HG03378 (cell line): ENCODE measurements around the gene AKNA.

Experiments
- ATAC-seq: cut with Tn5 transposase; IDR thresholded peaks from one replicate; pipeline ENCODE4 v1.9.1; 2021; ENCODE audit warnings: mild to moderate bottlenecking, moderate library complexity; ENCODE audit not compliant: unreplicated experiment

Gene AKNA, protein sequence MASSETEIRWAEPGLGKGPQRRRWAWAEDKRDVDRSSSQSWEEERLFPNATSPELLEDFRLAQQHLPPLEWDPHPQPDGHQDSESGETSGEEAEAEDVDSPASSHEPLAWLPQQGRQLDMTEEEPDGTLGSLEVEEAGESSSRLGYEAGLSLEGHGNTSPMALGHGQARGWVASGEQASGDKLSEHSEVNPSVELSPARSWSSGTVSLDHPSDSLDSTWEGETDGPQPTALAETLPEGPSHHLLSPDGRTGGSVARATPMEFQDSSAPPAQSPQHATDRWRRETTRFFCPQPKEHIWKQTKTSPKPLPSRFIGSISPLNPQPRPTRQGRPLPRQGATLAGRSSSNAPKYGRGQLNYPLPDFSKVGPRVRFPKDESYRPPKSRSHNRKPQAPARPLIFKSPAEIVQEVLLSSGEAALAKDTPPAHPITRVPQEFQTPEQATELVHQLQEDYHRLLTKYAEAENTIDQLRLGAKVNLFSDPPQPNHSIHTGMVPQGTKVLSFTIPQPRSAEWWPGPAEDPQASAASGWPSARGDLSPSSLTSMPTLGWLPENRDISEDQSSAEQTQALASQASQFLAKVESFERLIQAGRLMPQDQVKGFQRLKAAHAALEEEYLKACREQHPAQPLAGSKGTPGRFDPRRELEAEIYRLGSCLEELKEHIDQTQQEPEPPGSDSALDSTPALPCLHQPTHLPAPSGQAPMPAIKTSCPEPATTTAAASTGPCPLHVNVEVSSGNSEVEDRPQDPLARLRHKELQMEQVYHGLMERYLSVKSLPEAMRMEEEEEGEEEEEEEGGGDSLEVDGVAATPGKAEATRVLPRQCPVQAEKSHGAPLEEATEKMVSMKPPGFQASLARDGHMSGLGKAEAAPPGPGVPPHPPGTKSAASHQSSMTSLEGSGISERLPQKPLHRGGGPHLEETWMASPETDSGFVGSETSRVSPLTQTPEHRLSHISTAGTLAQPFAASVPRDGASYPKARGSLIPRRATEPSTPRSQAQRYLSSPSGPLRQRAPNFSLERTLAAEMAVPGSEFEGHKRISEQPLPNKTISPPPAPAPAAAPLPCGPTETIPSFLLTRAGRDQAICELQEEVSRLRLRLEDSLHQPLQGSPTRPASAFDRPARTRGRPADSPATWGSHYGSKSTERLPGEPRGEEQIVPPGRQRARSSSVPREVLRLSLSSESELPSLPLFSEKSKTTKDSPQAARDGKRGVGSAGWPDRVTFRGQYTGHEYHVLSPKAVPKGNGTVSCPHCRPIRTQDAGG (N-terminal part only)

DNA sequence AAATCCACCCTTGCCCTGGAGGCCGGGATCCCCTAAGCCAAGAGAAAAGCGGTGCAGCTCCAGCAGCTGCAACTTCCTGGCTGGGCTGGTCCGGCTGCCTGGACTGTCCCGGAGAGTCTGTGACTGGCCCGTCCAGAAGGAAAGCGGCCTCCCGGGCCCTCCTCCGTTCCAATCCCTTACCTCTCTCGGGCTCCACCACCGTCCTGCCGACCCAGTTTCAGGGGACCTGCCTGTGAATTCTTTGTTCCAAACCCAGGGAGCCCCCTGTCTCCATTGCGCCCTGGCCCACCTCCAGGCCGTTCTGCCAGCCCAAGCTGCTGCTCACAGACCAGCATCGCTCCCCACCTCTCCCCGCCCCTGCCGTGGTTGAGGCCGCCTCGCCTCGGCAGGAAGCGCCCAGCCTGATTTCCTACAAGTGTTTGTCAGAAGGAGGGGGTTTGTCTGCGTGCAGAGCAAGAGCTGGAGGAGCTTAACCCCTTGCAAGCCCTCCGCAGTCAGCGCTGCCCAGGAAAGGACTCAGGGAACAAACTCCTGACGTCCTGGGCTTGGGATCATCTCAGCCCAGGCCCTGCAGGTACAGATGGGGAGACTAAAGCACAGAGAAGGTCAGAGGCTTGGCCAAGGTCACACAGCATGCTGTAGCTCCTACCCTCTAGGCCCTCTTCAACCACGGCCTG is at the start of gene AKNA:
Gene AKNA (minus strand): TSS at position 303 of the 677 bp plus-strand sequence. CDS start 6,649 bp downstream, outside the sequence.
- no peak for ATAC-seq

- no peak for ATAC-seq
Observed at GRCh38 chr9:114437401-114437893, 49.7 kb upstream of the AKNA start.

GRCh38 chr9:114434878-114435311 is 47.1 kb upstream of the AKNA start:
- ATAC-seq: no peak

GRCh38 chr9:114433720-114434255 is 46.0 kb upstream of the AKNA start:
- no peak for ATAC-seq

GRCh38 chr9:114433086-114433485 is 45.3 kb upstream of the AKNA start:
- no peak for ATAC-seq

- ATAC-seq: no peak
Observed at GRCh38 chr9:114432323-114433067, 44.7 kb upstream of the AKNA start.

GRCh38 chr9:114431770-114432169 is 44.0 kb upstream of the AKNA start:
- no peak for ATAC-seq

GRCh38 chr9:114431003-114431402 is 43.2 kb upstream of the AKNA start:
- ATAC-seq: no peak

DNA sequence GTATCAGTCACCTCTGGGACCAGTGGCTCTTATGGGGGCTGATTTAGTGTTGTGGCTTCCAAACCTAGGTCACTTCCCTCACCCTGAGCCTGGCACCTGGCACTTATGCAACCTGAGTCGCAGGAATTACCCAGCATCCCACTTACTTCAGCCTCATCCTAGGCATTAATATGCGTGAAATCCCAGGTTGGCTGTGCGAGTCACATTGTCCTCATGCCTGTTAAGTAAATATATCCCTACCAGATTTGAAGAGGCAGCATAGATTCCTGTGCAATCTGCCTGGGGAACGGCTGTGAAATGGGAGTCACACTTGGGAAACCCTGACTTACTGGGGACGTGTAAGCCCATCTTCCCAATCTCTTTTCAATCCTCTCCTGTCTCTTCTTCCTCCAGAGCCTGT is 42.7 kb upstream of the AKNA start:
- ATAC-seq: no peak

- no peak for ATAC-seq
Observed at GRCh38 chr9:114429488-114429887, 41.7 kb upstream of the AKNA start.

DNA sequence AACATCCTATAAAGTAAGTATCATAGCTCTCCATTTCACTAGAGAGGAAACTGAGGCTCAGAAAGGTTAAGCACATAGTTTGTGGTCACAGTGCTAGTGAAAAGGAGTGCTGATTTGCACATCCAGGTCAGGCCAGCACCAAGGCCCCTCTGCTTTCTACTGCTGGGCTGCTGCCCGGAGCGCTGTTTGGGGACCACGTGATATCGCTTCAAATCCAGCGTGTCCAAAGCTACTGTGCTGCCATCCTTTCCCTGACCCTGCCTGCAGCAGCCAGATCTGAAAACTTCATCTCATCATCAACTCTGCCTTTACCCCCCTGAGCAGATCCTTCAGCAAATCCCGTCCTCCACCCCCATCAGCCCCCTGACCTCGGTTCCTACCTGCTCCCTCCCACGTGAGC is 40.7 kb upstream of the AKNA start:
- ATAC-seq: no peak

DNA sequence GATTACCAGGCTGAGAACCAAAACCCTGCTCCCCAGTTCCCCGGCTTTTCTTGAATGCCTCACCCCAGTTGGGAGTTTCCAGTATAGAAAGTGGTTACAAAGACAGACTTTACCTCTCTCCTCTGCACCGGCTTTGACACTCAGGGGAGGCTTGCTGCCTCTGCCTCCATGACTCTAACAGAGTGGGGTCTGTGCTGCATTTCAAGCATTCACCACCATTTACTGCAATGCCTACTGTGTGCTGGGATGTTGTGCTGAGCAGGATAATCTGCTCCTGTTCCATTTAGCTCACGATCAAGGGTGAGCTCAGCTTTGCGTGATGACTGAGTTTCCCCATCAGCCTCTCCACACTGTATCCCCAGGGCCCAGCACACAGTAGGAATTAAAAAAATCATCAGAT is 39.9 kb upstream of the AKNA start:
- no peak for ATAC-seq

DNA sequence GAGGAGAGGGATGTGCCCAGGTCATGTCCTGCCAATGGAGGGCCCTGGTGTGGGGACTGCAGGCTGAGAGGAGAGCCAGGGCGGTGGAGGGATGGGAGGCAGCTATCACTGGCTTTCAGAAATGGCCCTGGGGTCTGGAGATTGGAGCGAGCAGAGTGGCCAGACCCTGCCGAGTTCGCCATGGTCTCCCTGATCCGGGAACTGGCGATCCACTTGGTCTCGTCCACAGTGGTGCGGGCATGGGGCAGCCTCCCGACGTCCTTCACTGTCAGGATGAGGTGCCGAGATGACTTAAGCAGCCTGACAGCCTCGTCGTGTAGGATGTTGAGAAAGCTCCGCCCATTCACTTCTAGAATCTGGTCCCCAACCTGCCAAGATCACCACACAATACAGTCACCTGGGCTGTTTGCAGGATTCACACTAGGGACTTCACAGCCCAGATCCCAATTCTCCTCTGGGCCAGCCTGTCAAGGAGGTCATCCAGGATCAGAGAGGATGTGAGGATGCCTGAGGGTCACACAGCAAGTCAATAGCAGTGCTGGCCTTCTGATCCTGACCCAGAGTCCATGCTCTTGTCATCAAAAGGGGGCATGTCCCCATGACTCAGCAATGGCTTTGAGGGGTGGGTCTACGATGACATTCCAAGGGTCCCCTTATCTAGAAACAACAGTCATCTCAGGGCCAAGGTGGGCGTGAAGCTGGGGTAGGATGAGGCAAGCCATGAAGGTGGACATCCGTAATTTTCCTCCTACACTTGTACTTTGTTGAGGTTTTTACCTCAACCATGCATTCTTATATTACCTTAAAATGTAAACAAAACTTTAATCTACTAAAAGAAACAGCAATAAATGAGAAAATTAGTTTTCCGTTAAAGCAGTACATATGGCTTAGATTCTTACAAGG is 38.5 kb upstream of the AKNA start:
- no peak for ATAC-seq

DNA sequence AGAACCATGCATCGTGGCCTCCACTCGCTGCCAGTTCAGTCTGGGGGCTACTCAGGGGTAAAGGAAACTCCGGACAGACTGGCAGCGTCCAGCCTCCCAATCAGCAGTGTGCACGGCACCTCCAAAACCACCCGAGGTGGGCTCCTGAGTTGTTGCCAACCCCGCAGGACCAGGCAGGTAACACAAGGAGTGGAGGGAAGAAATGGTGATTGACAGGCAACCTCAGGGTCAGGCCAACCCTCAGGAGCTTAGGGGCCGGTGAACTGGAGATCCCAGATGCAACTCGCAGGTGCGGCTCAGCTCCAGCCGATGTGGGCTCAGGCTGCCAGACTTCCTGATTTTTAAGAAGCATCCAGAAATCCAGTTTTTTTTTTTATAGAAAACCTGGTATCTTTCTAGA is 37.3 kb upstream of the AKNA start:
- no peak for ATAC-seq

GRCh38 chr9:114424126-114424525 is 36.3 kb upstream of the AKNA start:
- no peak for ATAC-seq

DNA sequence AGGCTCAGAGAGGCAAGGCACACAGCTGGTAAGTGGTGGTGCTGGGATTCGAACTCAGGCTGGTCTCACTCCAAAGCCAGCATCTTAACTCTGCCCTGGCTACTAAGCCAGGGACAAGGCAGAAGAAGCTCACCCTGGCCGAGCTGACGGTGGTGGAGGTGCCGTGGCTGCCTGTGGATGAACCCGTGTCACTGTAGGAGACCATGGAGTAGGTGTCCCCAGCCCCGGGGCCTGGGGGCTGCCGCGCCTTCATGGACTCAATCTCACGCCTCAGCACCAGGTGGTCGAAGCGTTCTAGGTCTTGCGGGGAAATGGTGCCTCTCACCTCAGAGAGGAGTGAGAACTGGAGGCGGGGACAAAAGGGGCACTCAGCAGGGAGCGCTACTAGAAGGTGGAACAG is 35.4 kb upstream of the AKNA start:
- no peak for ATAC-seq

DNA sequence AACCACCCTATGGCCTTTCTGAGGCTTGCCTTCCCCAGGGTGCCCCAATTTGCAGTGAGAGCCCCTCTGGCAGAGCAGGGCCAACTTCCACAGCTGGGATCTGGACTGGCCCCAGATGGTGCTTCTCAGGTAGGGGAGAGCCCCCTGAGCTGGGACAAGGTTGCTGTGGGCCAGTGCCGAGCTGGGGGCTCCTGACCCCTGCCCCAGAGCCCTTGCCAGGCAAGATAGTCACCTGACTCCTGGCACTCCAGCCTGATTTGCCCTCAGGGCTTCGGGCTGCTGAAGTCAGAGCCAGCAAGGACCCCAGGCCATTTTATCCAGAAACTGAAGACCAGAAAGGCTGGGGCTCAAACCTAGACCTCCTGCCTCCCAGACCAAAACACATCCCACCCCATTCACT is 33.4 kb upstream of the AKNA start:
- ATAC-seq: no peak

- no peak for ATAC-seq
Observed at GRCh38 chr9:114419796-114420195, 32.0 kb upstream of the AKNA start.
